HL-60 (cell line): ENCODE data around the gene PRX.

Experiments
- CTCF ChIP-seq: IDR thresholded peaks from one replicate; pipeline ENCODE4 v1.5.1; 2011; ENCODE audit warnings: low read length, control low read depth, inconsistent platforms; ENCODE audit not compliant: insufficient read depth
- GABPA ChIP-seq: IDR thresholded peaks from 2 replicates; pipeline ENCODE4 v1.6.1; 2012; ENCODE audit warnings: low read depth
- POLR2AphosphoS5 ChIP-seq: IDR thresholded peaks from 2 replicates; pipeline ENCODE4 v1.6.1; 2012; ENCODE audit warnings: low read depth
- REST ChIP-seq: IDR thresholded peaks from 2 replicates; pipeline ENCODE4 v1.6.1; 2012; ENCODE audit warnings: low read depth; ENCODE audit not compliant: insufficient replicate concordance
- SPI1 ChIP-seq: IDR thresholded peaks from 2 replicates; pipeline ENCODE4 v1.6.1; 2012; ENCODE audit warnings: low read depth, mild to moderate bottlenecking, borderline replicate concordance

- TF ChIP-seq CTCF (no peak), POLR2AphosphoS5 (no peak), REST (no peak), GABPA (no peak), SPI1 (peak; percentile 40; the same call in 1 of the 2 replicates)
Observed at GRCh38 chr19:40376286-40376862, 36.8 kb downstream of the PRX start.
